HFF-Myc (cell line): ENCODE data around the gene MAP2K7.

Experiments used
- DNase-seq: peaks from one replicate; pipeline ENCODE4 v3.0.0-alpha.2; 2011; ENCODE audit warnings: low read depth; ENCODE audit errors: extremely low read depth
- H3K4me3 ChIP-seq: replicated peaks from 2 replicates; pipeline ENCODE4 v1.5.1; 2011; ENCODE audit warnings: low read depth, mild to moderate bottlenecking, control low read depth, low read length
- TF ChIP-seq, protein P1 (sequence below): IDR thresholded peaks from 2 replicates; pipeline ENCODE4 v1.5.1; 2012; ENCODE audit warnings: mild to moderate bottlenecking, low read depth, low read length, control low read depth; ENCODE audit errors: missing control alignments

Gene MAP2K7

DNA sequence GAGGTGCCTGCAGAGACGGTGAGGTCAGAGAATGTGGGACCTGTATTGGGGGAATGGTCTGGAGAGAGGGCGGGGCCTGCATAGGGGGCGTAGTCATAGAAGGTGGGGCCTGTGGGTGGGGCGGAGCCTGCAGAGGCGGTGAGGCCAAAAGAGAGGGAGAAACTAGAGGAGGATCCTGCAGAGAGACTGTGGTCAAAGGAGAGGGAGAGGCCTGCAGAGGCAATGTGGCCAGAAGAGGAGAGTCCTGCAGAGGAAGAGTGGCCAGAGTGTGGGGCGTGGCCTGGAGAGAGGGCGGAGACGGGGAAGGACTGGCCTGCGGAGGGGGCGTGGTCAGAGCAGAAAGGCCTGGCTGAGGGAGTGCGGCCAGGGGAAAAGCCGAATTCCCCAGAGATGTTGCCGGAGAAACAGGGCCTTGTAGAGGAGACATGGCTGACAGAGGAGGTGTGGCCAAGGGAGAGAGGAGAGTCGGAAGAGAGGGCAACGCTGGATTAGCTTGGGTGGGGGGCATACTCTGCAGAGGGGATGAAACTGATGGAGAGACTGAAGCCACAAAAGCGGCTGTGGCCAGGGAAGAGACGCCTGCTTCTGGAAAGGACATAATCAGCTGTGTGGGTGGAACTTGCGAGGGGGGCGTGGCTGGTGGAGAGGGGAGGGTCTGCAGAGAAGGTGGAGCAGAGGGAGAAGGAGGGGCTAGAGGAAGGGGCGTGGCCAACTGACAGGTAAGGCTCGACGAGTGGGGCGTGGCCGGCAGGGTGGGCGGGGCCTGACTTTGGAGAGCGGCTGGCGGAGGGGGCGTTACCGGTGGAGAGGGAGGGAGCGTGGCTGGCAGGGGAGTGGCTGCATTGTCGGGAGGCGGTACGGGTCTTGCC is 32.0 kb upstream of the MAP2K7 start:
- peak; percentile 59 for DNase-seq
- TF ChIP-seq, protein P1, sequence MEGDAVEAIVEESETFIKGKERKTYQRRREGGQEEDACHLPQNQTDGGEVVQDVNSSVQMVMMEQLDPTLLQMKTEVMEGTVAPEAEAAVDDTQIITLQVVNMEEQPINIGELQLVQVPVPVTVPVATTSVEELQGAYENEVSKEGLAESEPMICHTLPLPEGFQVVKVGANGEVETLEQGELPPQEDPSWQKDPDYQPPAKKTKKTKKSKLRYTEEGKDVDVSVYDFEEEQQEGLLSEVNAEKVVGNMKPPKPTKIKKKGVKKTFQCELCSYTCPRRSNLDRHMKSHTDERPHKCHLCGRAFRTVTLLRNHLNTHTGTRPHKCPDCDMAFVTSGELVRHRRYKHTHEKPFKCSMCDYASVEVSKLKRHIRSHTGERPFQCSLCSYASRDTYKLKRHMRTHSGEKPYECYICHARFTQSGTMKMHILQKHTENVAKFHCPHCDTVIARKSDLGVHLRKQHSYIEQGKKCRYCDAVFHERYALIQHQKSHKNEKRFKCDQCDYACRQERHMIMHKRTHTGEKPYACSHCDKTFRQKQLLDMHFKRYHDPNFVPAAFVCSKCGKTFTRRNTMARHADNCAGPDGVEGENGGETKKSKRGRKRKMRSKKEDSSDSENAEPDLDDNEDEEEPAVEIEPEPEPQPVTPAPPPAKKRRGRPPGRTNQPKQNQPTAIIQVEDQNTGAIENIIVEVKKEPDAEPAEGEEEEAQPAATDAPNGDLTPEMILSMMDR, result no peak

DNA sequence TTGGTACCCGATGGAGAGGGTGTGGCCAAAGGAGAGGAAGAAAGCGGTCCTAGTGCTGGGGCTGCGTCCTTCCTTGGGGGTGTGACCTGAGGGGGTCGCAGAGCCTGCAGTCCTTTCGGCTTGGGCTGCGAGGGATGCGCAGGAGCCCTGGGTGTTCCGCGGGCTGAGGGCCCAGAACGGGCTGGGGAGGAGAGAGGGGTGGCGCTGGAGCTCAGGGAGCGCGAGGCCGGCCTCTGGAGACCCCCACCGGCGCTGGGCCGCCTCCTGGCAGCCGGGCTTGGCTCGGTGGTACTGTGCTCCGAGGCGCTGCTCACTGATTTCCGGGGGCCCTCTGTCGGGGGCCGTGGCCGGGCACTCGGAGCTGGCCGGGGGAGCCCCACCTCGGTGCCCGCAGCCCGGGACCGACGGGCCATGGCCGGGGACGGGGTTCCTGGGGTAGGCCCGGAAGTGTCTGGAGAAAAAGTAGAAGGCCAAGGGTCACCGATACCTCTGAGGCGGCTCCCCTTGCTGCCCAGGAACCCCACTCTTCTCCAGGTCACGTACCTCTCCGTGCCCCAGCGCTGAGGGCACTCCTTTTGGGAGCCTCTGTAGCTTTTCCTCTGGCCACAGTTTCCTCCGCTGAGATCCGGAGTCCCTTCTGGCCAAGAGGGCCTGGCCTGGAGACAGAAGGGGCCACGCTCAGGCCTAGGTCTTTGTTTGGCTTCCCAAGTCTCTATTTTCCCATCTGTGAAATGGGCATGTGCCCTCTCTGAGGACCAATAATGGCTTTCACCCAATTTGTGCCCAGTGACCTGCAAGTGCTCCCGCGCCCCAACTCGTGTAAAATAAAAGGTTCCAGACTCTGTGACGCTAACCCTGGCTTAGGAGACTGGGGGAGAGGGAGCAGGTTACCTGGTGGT is 31.1 kb upstream of the MAP2K7 start:
- TF ChIP-seq, protein P1, result no peak
- DNase-seq, result no peak
- H3K4me3 ChIP-seq, result no peak overlapping the region

More for the DNA sequence above, 32.0 kb upstream of the MAP2K7 start:
- 0 out of 2 replicates have a peak overlapping the region, but pooled peaks have one; percentile 15 for H3K4me3 ChIP-seq

DNA sequence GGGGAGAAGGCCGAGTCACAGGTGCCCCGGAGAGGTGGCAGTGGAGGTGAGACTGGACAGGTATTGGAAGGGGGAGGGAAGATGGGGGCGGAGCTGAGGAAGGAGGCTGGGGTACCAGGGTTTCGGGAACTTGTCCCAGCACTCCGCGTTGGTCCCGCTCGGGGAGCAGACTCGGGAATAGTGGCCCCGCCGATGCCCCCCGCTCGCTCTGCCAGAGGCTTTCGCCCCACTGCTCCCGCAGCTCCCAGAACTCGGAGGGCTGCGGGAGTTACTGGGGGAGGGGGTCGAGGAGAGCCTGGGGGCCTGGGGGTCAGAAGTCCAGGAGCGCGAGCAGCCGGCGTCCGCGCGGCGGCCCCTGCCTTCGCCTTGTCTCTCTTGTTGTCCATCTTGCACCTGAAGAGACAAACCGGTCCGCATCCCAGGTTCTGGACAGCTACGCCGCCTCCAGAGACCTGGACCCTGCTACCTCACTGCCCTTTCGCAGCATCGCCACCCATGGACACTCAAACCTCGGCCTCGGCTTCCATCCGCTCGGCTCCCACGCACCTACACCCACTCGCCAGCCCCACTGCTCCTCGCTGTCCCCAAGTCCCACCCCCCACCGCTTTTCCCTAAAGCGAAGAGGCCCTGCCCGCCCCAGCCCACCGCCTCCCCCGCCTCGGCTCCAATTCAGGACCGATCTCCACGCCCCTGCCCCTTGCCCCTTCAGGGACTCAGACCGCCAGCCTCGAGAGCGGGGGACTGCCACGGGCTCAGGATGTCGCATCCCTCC is 30.2 kb upstream of the MAP2K7 start:
- H3K4me3 ChIP-seq, result no peak overlapping the region
- no peak for DNase-seq
- TF ChIP-seq, protein P1, result no peak

DNA sequence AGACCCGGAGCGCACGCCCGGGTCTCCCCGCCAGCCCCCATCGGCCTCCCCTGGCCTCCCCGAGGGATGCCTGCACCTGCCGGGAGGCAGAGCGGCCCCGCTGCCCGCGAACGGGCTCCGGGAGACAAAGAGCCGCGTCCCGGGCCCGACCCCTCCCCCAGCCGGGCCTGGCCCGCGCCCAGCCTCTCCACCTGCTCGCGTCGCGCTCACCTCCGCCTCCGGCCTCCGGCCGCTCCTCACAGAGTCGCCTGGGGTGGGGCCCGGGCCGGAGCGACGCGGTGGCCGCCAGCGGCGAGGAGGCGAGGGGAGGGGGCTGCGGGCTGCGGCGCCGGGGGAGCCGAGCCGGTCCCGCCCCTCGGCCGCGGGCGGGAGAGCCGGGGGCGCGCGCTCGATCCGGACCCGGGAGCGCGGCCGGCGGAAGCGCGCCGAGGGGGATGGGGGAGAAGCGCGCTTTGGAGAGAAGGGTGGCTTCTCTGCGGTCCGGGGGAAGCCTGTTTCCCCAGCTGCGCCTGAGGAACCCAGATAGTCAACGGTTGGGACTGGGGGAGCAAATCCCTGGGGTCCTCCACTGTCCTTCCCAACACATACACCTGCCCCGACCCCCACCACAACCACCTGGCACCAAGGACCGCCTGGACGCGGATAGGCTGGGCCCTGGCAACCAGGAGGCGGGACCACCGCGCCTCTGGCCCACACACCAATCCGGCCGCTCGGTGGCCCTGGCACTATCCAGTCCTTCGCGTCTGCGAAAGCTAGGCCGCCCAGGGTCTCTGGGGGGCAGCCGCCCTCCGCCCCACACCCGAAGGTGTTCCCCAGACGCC is 29.4 kb upstream of the MAP2K7 start, which contains the start of gene PRR36:
Gene PRR36 (minus strand): TSS at position 315 of the 821 bp plus-strand sequence. CDS start 701 bp downstream, outside the sequence.
- DNase-seq, result no peak
- no peak within 1 kb of the TSS for H3K4me3 ChIP-seq
- TF ChIP-seq, protein P1, result no peak

DNA sequence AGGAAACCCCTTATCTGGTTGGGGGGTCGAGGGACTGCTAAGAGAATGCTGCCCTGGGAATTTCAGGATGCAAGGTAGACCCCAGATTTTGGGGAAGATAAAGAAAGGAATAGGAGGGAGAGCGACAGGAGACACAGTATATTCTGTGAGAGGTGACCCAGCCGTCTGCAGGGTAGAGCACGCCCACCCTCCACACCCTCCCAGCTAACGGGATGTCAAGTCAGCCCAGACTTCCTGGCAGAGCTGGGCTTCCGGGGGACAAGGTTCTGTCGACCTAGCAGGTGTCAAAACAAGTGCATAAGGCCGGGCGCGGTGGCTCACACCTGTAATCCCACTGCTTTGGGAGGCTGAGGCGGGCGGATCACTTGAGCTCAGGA is 28.8 kb upstream of the MAP2K7 start:
- no peak overlapping the region for H3K4me3 ChIP-seq
- DNase-seq, result no peak
- TF ChIP-seq, protein P1, result no peak
